MM.1S (cell line): Measurements from ENCODE around the gene R3HDM4.

ENCODE experiments used
- EZH2 ChIP-seq: fragments of 300-600 bp; sonication (generic); optimal IDR thresholded peaks from 2 replicates; pipeline ENCODE3; 2017; ENCODE audit warnings: low read depth, mild to moderate bottlenecking, antibody characterized with exemption, low read length, mixed read lengths
- EZH2phosphoT487 ChIP-seq: fragments of 300-600 bp; sonication (generic); IDR thresholded peaks from 2 replicates; pipeline ENCODE4 v1.6.1; 2018; ENCODE audit warnings: antibody characterized with exemption, low read length
- TF ChIP-seq, protein P1 (sequence below): fragments of 300-600 bp; sonication (generic); IDR thresholded peaks from 2 replicates; pipeline ENCODE4 v1.5.1; 2016; ENCODE audit warnings: antibody characterized with exemption, low read length, mixed read lengths

DNA sequence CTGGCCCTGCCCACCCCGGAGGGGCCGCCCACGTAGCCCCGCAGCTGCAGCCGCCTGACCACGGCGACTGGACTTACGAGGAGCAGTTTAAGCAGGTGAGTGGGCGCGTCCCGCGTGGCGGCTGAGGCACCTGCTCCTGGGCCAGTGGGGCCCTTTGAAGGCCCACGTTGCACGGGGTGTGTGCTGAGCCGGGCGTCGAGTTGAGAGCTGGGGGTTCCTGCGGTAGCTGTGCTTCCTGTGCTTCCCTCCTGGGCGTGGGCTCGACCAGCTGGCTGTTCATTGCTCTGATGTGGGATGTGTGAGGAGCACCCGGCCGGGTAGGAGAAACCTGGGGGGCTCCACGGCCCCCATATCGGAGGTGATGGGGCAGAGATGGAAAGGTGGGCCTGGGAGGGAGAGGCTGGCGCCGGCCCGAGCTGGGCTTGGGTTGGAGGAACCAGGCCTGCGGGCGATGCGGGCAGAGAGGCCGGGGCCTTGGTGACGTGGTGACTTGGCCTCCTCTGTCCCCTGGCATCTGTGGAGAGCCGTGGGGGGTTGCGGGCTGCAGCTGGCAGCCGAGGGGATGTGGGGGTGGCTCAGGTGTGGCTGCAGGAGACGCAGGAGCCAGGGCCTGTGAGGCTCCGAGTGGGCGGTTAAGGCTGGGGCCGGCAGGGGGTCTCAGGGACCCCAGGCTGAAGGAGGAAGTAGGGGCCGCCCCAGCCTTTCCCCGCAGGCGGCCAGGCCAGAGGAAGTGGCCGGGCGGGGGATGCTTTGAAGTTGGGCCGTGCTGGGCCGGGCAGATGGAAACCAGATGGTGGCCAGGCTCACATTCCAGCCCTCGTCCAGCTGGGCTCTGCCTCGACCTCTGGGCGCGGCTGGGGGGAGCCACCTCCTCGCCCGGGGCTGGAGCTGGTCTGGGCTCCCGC, 19.9 kb upstream of the R3HDM4 start:
- TF ChIP-seq, protein P1, sequence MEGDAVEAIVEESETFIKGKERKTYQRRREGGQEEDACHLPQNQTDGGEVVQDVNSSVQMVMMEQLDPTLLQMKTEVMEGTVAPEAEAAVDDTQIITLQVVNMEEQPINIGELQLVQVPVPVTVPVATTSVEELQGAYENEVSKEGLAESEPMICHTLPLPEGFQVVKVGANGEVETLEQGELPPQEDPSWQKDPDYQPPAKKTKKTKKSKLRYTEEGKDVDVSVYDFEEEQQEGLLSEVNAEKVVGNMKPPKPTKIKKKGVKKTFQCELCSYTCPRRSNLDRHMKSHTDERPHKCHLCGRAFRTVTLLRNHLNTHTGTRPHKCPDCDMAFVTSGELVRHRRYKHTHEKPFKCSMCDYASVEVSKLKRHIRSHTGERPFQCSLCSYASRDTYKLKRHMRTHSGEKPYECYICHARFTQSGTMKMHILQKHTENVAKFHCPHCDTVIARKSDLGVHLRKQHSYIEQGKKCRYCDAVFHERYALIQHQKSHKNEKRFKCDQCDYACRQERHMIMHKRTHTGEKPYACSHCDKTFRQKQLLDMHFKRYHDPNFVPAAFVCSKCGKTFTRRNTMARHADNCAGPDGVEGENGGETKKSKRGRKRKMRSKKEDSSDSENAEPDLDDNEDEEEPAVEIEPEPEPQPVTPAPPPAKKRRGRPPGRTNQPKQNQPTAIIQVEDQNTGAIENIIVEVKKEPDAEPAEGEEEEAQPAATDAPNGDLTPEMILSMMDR, result no peak
- no peak for TF ChIP-seq EZH2
- no peak for TF ChIP-seq EZH2phosphoT487
